Stimulated activated CD8-positive, alpha-beta memory T cell treated with anti-CD3 and anti-CD28 coated beads, Interleukin-2, amount 100 ng/mL, for 48 hours (primary cell): ENCODE data around the gene OR4L1.
"Not testable (repeated sequence)": the region's sequence is repeated elsewhere in the genome, so short reads cannot be mapped to it uniquely, and the experiment has no call there.

Source experiments
- DNase-seq, 2 donors: peaks; one replicate each; pipeline ENCODE4 v3.0.0-alpha.2; 2020; ENCODE audit warnings: low read depth in 2 of 2

The OR4L1 gene

GRCh38 chr14:20059745-20060144 is at the start of gene OR4L1:
Gene OR4L1, plus strand, starts transcription at chr14:20060045. Its CDS starts 0 bp downstream, at chr14:20060045.
- DNase-seq, result no peak

- no peak for DNase-seq
Observed at GRCh38 chr14:20019257-20019865, 40.5 kb upstream of the OR4L1 start, which contains the start of gene OR4K14. Gene OR4K14, minus strand, starts transcription at chr14:20019307. Its CDS starts 4,114 bp downstream, at chr14:20015193.

- DNase-seq, result no peak
Observed at GRCh38 chr14:20031058-20031457, 28.8 kb upstream of the OR4L1 start.

- no peak for DNase-seq
Observed at GRCh38 chr14:20035449-20035848, 24.4 kb upstream of the OR4L1 start.

- no peak for DNase-seq
Observed at GRCh38 chr14:20035938-20036337, 23.9 kb upstream of the OR4L1 start, which contains the start of gene OR4K13. Gene OR4K13, minus strand, starts transcription at chr14:20036038. Its CDS starts 1,280 bp downstream, at chr14:20034758.

GRCh38 chr14:20044243-20044642 is 15.6 kb upstream of the OR4L1 start:
- no peak for DNase-seq

GRCh38 chr14:20048202-20048601 is 11.6 kb upstream of the OR4L1 start:
- DNase-seq, result no peak

GRCh38 chr14:20092050-20092449 is 32.2 kb downstream of the OR4L1 start:
- DNase-seq, result no peak

GRCh38 chr14:20093442-20093841 is 33.6 kb downstream of the OR4L1 start:
- no peak for DNase-seq

GRCh38 chr14:20098926-20099770 is 39.3 kb downstream of the OR4L1 start:
- not testable (repeated sequence) for DNase-seq

- no peak for DNase-seq
Observed at GRCh38 chr14:20110438-20110837, 50.6 kb downstream of the OR4L1 start, which contains the start of gene OR4K17. Gene OR4K17, plus strand, starts transcription at chr14:20110739. Its CDS starts 6,761 bp downstream, at chr14:20117500.
